Activated CD4-positive, alpha-beta T cell treated with anti-CD3 and anti-CD28 coated beads, Interleukin-2, amount 50 U/mL, for 4 hours (primary cell): ENCODE measurements around the gene IDI1.

Source experiments
- DNase-seq, 2 experiments: peaks; one replicate each; pipeline ENCODE4 v3.0.0-alpha.2; 2020

The IDI1 gene

DNA sequence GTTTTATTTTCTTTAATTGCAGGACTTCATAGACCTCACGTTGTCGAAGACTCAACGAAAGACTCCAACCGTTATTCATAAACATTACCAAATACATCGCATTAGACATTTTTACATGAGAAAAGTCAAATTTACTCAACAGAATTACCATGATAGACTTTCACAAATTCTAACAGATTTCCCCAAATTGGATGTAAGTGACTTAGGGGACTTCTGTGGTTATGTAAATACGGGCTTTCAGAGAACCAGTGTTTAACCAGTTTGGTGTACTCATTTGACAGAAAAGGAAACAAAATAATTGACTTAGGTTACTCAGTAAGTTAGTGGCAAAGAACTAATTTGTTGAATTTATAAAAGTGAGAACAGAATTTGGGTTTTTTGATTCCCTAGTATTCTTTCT is 56.5 kb downstream of the IDI1 start:
- no peak for DNase-seq

- no peak for DNase-seq
These were observed 58.1 kb downstream of the IDI1 start for GRCh38 chr10:990808-991207.
